Esophagus muscularis mucosa (tissue), 4 donors: Measurements from ENCODE around the gene SYTL1.
A peak's percentile ranks its signal among the peaks of the same experiment; 100 is the strongest.

ENCODE experiments used
- CTCF ChIP-seq, 3 experiments: fragments of 200-600 bp in 2 of 3; fragments of 450-650 bp in 1 of 3; sonication (generic) in 2 of 3; IDR thresholded peaks; one replicate each; pipeline ENCODE4 v1.5.1; 2017 to 2019; ENCODE audit warnings: antibody characterized with exemption in 3 of 3, mild to moderate bottlenecking in 2 of 3, moderate library complexity in 1 of 3
- EP300 ChIP-seq: sonication (generic); formaldehyde crosslinking; IDR thresholded peaks from one replicate; pipeline ENCODE4 v1.6.1; 2017; ENCODE audit warnings: antibody characterized with exemption
- POLR2A ChIP-seq: fragments of 450-650 bp; IDR thresholded peaks from one replicate; pipeline ENCODE4 v1.6.1; 2017; ENCODE audit warnings: antibody characterized with exemption, moderate library complexity, mild to moderate bottlenecking, low read depth

GRCh38 chr1:27403065-27403726 is 61.4 kb downstream of the SYTL1 start:
- TF ChIP-seq CTCF (IDR thresholded peaks at IDR 0.05) (peak in 1 of 3 experiments; percentile 17), EP300 (no peak), POLR2A (no peak)
